K562 (cell line): Measurements from ENCODE around the gene ADAR. TPM values are rescaled to one million over a fixed set of nuclear protein-coding genes. Genes with fewer than 3 reads are reported as not detected.

Source experiments
- ARID1B ChIP-seq: fragments of 450-650 bp; IDR thresholded peaks from 2 replicates; pipeline ENCODE4 v1.6.1; 2016; ENCODE audit warnings: antibody characterized with exemption, mild to moderate bottlenecking, inconsistent platforms
- CREBBP ChIP-seq: IDR thresholded peaks from one replicate; pipeline ENCODE4 v1.6.1; 2012; ENCODE audit warnings: low read depth, mild to moderate bottlenecking, control low read depth, inconsistent platforms, low read length
- DIDO1 ChIP-seq: fragments of 450-650 bp; IDR thresholded peaks from 2 replicates; pipeline ENCODE4 v1.6.1; 2016; ENCODE audit warnings: low read depth, missing biosample characterization, missing genetic modification characterization
- ESRRB ChIP-seq: fragments of 250-450 bp; sonication (Bioruptor Pico); IDR thresholded peaks from 2 replicates; pipeline ENCODE4 v1.5.0; 2020; ENCODE audit warnings: mild to moderate bottlenecking, moderate library complexity, borderline replicate concordance
- HLTF ChIP-seq: fragments of 450-650 bp; IDR thresholded peaks from 2 replicates; pipeline ENCODE4 v1.6.1; 2016
- MAZ ChIP-seq, 2 experiments: fragments of 450-650 bp in 1 of 2; sonication (generic) in 1 of 2; formaldehyde crosslinking; IDR thresholded peaks in 1 of 2; conservative IDR thresholded peaks in 1 of 2; 2 replicates each; pipeline versions ENCODE4 v1.4.0 to v1.5.0; 2020; ENCODE audit warnings: mild to moderate bottlenecking in 1 of 2, missing genetic modification reagents in 1 of 2
- MEIS2 ChIP-seq: fragments of 450-650 bp; IDR thresholded peaks from 2 replicates; pipeline ENCODE4 v1.6.1; 2014; ENCODE audit warnings: mild to moderate bottlenecking; ENCODE audit not compliant: partially characterized antibody
- PCBP1 ChIP-seq: fragments of 200-400 bp; formaldehyde crosslinking; IDR thresholded peaks from 2 replicates; pipeline ENCODE4 v1.6.1; 2018; ENCODE audit warnings: mild to moderate bottlenecking, low read depth, low read length; ENCODE audit not compliant: poor library complexity, severe bottlenecking
- SMARCA5 ChIP-seq: fragments of 450-650 bp; IDR thresholded peaks from 2 replicates; pipeline ENCODE4 v1.6.1; 2016
- SOX6 ChIP-seq: fragments of 450-650 bp; IDR thresholded peaks from 2 replicates; pipeline ENCODE4 v1.6.1; 2014; ENCODE audit warnings: mild to moderate bottlenecking
- SRF ChIP-seq, 2 experiments: fragments of 250-450, 450-650 bp in 1 of 2; sonication (Bioruptor Pico) in 1 of 2; sonication (generic) in 1 of 2; formaldehyde crosslinking; IDR thresholded peaks; 2 replicates each; pipeline versions ENCODE4 v1.5.0 to v1.5.1; 2020 to 2022; ENCODE audit warnings: mild to moderate bottlenecking in 1 of 2, missing genetic modification reagents in 1 of 2
- TAF9B ChIP-seq: fragments of 450-650 bp; IDR thresholded peaks from 2 replicates; pipeline ENCODE4 v1.6.1; 2018; ENCODE audit warnings: mild to moderate bottlenecking; ENCODE audit not compliant: partially characterized antibody
- THRAP3 ChIP-seq: fragments of 450-650 bp; IDR thresholded peaks from 2 replicates; pipeline ENCODE4 v1.6.1; 2016; ENCODE audit warnings: mild to moderate bottlenecking, inconsistent platforms, borderline replicate concordance
- polyA plus RNA-seq, 8 experiments: library from polyadenylated mRNA; depleted of rRNA in 4 of 8; stranded (reverse) in 5 of 8; unstranded in 3 of 8; fragments of >200 nt; fragmentation: Nextera tagmentation in 2 of 8; fragmentation: Illumina TruSeq in 1 of 8; extraction: Ambion mirVana in 2 of 8; extraction: Trizol in 1 of 8; gene quantifications; 2 replicates each; pipeline versions ENCODE4 v1.2.1 to v1.2.3, GENCODE V29; 2011 to 2014; ENCODE audit warnings: inconsistent platforms in 1 of 8, missing spikeins in 1 of 8
- total RNA-seq, 7 experiments: library from RNA; depleted of rRNA in 6 of 7; stranded (reverse); fragments of >200 nt in 6 of 7; fragmentation: Illumina TruSeq in 2 of 7; extraction: Trizol in 2 of 7; gene quantifications; 2 replicates each; pipeline versions ENCODE4 v1.2.1 to v1.2.3, GENCODE V29; 2011 to 2021; ENCODE audit warnings: low replicate concordance in 1 of 7
- TF ChIP-seq, protein P1 (sequence below): fragments of 250-450 bp; sonication (Bioruptor Pico); IDR thresholded peaks from 2 replicates; pipeline ENCODE4 v1.5.0; 2021
- TF ChIP-seq, protein P2 (sequence below), 3 experiments: fragments of 200-800 bp in 1 of 3; sonication (Bioruptor generic) in 1 of 3; sonication (generic) in 1 of 3; formaldehyde crosslinking in 1 of 3; IDR thresholded peaks; 2 replicates each; pipeline versions ENCODE4 v1.6.1 to v1.8.0; 2016 to 2022; ENCODE audit warnings: mild to moderate bottlenecking in 2 of 3, missing compliant biosample characterization in 2 of 3, missing genetic modification characterization in 2 of 3, missing genetic modification reagents in 1 of 3
- TF ChIP-seq, protein P3 (sequence below): fragments of 250-450 bp; sonication (Bioruptor Pico); IDR thresholded peaks from 2 replicates; pipeline ENCODE4 v1.4.0; 2020; ENCODE audit warnings: mild to moderate bottlenecking, moderate library complexity
- TF ChIP-seq, protein P4 (sequence below): fragments of 450-650 bp; IDR thresholded peaks from one replicate; pipeline ENCODE4 v1.6.1; 2018; ENCODE audit warnings: mild to moderate bottlenecking, moderate library complexity; ENCODE audit not compliant: partially characterized antibody
- TF ChIP-seq, protein P5 (sequence below): fragments of 200-400 bp; formaldehyde crosslinking; IDR thresholded peaks from 2 replicates; pipeline ENCODE4 v1.6.1; 2017; ENCODE audit warnings: mild to moderate bottlenecking, low read depth, low read length, moderate library complexity
- TF ChIP-seq, protein P6 (sequence below): fragments of 450-650 bp; IDR thresholded peaks from 2 replicates; pipeline ENCODE4 v1.6.1; 2016; ENCODE audit warnings: low read depth, mild to moderate bottlenecking, moderate library complexity

Gene ADAR
- total and polyA plus RNA-seq, 9 of the 15 experiments (the other 6 are each of a cell fraction or from before 2014, with no cell fraction given) = 30.1 to 123 (median 60.2) TPM

DNA sequence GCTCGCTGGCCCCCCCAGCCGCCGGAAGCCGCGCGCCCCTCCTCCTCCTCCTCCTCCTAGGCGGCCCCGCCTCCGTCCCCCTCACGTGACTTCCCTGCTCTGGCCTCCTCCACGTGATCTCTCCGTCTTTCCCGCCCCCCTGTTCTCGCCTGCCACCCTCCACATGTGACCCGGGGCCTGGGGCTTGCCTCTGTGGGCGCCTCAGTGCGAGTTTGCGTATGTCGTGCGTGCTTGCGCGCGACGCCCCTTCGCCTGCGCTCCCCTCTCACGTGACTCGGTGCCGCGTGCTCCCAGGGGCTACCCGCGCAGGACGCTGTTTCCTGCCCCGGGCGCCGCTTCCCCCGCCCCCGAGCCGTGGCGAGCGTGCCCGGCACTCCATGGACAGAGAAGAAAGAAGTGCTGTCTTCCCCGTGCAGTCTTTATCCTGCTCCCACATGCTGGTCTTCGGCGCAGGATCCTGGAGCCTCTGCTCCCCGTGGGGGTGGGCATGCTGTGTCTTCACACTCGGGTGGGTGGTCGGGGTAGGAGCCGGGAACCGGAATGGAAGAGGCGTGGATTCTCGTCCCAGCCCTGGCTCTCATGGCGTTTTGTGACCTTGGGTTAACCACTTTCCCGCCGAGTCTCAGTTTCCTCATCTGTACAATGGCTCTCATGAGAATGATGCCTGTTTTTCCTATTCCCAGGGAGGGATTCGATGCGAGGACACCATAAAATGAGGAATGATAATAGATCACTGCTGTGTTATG is 49.1 kb downstream of the ADAR start (continued):
- TF ChIP-seq, protein P1, sequence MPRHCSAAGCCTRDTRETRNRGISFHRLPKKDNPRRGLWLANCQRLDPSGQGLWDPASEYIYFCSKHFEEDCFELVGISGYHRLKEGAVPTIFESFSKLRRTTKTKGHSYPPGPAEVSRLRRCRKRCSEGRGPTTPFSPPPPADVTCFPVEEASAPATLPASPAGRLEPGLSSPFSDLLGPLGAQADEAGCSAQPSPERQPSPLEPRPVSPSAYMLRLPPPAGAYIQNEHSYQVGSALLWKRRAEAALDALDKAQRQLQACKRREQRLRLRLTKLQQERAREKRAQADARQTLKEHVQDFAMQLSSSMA (CRISPR knock-in tag) = peak; percentile 75; the same call in 1 of the 2 replicates
- TF ChIP-seq, protein P2, sequence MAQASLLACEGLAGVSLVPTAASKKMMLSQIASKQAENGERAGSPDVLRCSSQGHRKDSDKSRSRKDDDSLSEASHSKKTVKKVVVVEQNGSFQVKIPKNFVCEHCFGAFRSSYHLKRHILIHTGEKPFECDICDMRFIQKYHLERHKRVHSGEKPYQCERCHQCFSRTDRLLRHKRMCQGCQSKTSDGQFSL (CRISPR knock-in tag; IDR thresholded peaks at IDR 0.05) = peak; percentile 91
- TF ChIP-seq, protein P2 (tag; IDR thresholded peaks at IDR 0.05) = no peak; a peak in 1 of 4 replicates
- TF ChIP-seq ARID1B (peak; percentile 26; the same call in 1 of the 2 replicates), THRAP3 (no peak), SOX6 (no peak; the same call in 1 of the 2 replicates), MAZ (CRISPR knock-in tag; conservative IDR thresholded peaks at IDR 0.05 in 1 of 2, IDR thresholded peaks at IDR 0.05 in 1 of 2) (peak; percentile 15 to 98; a peak in 2 of 4 replicates), TAF9B (peak; percentile 71), CREBBP (no peak), HLTF (no peak), SMARCA5 (peak; percentile 90), PCBP1 (no peak), SRF (CRISPR knock-in tag; IDR thresholded peaks at IDR 0.05) (peak in 1 of 2 experiments; percentile 48; a peak in 1 of 4 replicates), MEIS2 (no peak), DIDO1 (tag) (peak; percentile 92), ESRRB (CRISPR knock-in tag) (no peak)
- TF ChIP-seq, protein P3, sequence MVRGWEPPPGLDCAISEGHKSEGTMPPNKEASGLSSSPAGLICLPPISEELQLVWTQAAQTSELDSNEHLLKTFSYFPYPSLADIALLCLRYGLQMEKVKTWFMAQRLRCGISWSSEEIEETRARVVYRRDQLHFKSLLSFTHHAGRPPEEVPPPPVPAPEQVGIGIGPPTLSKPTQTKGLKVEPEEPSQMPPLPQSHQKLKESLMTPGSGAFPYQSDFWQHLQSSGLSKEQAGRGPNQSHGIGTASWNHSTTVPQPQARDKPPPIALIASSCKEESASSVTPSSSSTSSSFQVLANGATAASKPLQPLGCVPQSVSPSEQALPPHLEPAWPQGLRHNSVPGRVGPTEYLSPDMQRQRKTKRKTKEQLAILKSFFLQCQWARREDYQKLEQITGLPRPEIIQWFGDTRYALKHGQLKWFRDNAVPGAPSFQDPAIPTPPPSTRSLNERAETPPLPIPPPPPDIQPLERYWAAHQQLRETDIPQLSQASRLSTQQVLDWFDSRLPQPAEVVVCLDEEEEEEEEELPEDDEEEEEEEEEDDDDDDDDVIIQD (CRISPR knock-in tag) = no peak
- TF ChIP-seq, protein P4, sequence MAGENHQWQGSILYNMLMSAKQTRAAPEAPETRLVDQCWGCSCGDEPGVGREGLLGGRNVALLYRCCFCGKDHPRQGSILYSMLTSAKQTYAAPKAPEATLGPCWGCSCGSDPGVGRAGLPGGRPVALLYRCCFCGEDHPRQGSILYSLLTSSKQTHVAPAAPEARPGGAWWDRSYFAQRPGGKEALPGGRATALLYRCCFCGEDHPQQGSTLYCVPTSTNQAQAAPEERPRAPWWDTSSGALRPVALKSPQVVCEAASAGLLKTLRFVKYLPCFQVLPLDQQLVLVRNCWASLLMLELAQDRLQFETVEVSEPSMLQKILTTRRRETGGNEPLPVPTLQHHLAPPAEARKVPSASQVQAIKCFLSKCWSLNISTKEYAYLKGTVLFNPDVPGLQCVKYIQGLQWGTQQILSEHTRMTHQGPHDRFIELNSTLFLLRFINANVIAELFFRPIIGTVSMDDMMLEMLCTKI = no peak
- TF ChIP-seq, protein P5, sequence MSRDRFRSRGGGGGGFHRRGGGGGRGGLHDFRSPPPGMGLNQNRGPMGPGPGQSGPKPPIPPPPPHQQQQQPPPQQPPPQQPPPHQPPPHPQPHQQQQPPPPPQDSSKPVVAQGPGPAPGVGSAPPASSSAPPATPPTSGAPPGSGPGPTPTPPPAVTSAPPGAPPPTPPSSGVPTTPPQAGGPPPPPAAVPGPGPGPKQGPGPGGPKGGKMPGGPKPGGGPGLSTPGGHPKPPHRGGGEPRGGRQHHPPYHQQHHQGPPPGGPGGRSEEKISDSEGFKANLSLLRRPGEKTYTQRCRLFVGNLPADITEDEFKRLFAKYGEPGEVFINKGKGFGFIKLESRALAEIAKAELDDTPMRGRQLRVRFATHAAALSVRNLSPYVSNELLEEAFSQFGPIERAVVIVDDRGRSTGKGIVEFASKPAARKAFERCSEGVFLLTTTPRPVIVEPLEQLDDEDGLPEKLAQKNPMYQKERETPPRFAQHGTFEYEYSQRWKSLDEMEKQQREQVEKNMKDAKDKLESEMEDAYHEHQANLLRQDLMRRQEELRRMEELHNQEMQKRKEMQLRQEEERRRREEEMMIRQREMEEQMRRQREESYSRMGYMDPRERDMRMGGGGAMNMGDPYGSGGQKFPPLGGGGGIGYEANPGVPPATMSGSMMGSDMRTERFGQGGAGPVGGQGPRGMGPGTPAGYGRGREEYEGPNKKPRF = no peak
- TF ChIP-seq, protein P6, sequence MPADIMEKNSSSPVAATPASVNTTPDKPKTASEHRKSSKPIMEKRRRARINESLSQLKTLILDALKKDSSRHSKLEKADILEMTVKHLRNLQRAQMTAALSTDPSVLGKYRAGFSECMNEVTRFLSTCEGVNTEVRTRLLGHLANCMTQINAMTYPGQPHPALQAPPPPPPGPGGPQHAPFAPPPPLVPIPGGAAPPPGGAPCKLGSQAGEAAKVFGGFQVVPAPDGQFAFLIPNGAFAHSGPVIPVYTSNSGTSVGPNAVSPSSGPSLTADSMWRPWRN = peak; percentile 12; the same call in 1 of the 2 replicates
